ENCODE results near the gene NKD2.
A peak's percentile ranks its signal among the peaks of the same experiment; 100 is the strongest.

NKD2 gene

DNA sequence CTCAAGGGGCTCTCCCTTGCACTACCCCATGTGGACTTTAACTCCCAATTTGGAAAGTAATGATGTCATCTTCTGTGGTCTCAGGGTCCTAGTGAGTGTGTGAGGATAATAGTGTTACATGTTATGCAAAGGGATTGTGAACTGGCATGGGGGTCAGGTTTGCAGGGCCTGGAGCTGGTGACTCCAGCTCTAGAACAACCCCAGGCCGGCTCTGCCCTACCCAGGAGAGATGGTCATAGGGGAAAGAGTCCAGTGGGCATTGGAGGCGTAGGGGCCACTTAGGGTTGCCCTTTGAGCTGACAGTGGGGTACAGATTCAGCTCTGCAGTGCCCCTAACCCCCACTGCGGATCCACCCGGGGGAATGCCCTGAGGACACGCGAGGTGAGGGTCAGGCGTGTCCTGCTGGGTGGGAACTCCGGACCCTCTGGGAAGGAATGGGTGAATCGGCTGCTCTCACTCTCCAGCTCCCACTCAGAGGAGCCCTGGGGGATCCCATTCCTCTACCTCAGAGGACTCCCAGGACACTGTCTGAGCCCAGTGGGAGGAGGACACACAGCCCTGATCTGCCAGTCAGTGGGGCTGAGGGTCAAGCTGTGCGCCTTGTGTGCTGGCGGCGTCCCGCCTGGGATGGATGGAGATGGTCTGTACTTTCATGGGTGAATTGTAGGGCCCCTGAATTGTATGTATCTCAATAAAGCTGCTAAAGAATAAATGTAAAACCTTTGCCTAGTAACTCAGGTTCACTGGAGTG is 2.5 kb upstream of the NKD2 start:
- TF ChIP-seq, protein P1, sequence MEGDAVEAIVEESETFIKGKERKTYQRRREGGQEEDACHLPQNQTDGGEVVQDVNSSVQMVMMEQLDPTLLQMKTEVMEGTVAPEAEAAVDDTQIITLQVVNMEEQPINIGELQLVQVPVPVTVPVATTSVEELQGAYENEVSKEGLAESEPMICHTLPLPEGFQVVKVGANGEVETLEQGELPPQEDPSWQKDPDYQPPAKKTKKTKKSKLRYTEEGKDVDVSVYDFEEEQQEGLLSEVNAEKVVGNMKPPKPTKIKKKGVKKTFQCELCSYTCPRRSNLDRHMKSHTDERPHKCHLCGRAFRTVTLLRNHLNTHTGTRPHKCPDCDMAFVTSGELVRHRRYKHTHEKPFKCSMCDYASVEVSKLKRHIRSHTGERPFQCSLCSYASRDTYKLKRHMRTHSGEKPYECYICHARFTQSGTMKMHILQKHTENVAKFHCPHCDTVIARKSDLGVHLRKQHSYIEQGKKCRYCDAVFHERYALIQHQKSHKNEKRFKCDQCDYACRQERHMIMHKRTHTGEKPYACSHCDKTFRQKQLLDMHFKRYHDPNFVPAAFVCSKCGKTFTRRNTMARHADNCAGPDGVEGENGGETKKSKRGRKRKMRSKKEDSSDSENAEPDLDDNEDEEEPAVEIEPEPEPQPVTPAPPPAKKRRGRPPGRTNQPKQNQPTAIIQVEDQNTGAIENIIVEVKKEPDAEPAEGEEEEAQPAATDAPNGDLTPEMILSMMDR (IDR thresholded peaks at IDR 0.05; ENCODE audit: extremely low read depth, missing control alignments): no peak
- DNase-seq (ENCODE audit: low spot score): peak; percentile 35

DNA sequence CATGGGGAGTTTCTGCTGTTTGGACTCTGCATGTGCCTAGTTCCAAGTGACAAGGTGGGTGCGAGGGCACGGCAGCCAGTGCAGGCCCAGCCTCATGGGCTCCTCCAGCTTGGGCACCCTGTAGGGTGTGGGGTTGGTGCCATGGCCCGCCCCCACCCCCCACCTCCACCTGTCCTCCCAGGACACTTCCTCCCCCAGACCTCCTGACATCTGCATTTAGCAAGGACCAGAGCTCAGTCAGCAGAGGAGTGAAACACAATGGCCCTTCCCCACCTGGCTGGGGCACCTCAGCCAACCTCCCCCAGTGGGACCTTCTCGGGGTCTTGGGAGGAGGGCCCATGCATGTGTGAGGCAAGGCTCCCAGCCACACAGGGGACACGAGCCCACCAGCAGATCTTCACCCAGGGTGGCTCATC is 1.9 kb upstream of the NKD2 start:
- peak; percentile 45 for DNase-seq (ENCODE audit: low spot score)
- TF ChIP-seq, protein P1 (IDR thresholded peaks at IDR 0.05; ENCODE audit: extremely low read depth, missing control alignments): no peak

DNA sequence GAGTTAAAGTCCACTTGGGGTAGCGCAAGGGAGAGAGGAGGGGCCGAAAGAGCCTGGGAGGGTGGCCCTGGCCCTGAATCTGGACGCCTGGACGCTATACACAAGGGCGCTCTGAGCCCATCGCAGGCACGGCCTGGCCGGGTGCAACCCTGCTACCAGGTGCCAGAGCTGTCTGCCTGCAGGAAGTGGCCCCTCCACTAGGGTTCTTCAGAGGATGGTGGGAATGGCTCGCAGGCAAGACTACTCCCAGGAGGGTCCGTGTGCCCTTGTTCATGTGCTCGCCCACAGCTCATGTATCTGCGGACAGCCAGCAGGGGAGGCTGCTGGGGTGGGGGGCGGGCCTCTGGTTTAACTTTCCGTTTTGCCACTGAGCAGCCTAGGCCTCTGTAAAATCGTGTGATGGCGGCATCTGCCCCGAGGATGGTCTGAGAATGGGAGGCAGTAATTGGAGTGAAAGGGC is 1.4 kb upstream of the NKD2 start:
- DNase-seq (ENCODE audit: low spot score): peak; percentile 35

DNA sequence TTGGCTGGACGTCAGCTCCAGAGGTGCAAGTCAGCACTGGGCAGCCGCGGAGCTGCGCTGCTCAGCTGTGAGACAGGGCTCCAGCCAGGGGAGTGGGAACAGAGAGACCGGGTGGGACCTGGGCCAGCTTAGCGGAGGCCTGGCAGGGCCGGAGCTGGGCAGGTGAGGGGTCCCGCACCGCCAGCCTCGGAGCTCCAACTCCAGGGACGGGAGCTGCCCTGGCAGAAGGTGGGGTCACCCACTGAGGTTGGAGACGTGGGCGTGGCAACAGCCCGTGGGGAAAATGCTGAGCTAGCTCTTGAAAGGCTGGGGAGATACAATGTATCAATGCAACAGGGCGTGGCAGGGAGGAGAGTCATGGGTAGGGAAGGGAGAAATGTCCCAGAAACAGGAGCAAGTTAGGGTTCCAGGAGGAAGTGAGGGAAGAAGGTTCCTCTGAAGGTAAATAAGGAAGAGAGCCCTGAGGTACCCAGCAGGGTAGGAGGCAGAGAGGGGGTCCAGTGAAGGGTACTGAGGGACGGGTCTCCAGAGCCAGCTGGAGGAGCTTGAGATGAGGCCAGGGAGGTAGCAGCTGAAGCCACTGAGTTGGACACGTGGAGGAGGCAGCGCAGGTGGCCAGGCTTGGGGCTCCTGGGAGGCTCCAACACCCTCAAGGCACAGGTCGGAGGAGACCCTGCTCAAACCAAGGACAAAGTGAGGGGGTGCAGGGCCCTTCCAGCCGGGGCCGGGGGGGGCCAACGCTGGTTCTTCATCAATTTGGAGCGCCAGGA is 736 bp upstream of the NKD2 start:
- TF ChIP-seq, protein P1 (IDR thresholded peaks at IDR 0.05; ENCODE audit: extremely low read depth, missing control alignments): no peak
- peak; percentile 39 for DNase-seq (ENCODE audit: low spot score)

More for the DNA sequence above, 1.4 kb upstream of the NKD2 start:
- TF ChIP-seq, protein P1 (IDR thresholded peaks at IDR 0.05; ENCODE audit: extremely low read depth, missing control alignments): no peak

DNA sequence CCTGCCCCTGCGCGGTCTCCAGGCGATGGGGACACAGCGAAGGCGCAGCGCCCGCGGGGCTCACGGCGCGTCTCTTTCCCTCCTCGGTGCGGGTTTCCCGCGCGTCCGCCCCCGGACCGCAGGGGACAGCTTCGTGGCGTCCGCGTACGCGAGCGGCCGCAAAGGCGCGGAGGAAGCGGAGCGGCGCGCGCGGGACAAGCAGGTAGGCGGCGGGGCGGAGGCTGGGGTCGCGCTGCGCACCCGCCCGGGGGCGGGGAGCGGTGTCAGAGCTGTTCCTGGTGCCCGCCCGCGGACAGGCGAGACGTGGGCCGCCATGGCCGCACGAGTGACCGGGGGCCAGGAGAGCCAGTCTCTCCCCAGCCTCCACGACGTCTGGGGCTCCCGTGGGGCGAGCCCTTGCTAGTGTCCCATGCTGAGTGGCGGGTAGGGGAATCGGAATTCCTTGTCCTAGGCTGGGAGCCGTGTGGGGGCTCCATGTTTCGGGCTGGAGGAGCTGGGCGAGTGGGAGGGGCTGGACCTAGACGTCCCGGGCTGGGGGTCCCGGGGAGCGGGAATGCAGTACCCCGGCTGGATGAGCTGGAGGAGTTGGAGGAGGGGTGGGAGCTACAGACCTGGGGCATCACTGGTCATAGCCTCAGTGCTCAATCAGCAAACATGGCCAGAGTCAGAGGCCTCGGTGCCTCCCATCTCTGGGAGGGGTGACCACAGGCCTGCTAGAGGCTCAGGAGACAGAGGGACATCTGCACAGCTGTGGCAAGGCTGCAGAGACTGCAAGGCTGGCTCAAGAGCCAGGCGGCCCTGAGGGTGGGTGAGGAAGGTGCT is 968 bp downstream of the NKD2 start:
- no peak for DNase-seq (ENCODE audit: low spot score)
- TF ChIP-seq, protein P1 (IDR thresholded peaks at IDR 0.05; ENCODE audit: extremely low read depth, missing control alignments): no peak

DNA sequence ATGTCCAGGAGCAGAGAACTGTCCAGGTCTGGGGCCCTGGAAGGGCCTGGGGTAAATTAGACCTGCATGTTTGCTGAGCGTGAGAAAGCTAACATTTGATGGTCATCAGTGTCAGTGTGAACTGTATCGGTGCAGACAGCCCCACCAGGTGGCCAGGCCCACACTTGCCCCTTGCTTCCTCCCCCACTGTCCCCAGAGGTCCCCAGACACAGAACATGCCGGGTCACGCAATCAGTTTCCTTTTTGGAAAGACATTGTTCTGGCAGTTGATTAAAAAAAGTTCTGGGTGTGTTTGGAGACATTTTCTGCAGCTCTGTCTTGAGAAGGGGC is 1.5 kb downstream of the NKD2 start:
- TF ChIP-seq, protein P1 (IDR thresholded peaks at IDR 0.05; ENCODE audit: extremely low read depth, missing control alignments): no peak
- no peak for DNase-seq (ENCODE audit: low spot score)
